Esophagus muscularis mucosa (tissue), 4 donors: ENCODE results near the gene DOCK4. TPM values are rescaled to one million over a fixed set of nuclear protein-coding genes. Genes with fewer than 3 reads are reported as not detected.

ENCODE experiments used
- DNase-seq: peaks from one replicate; pipeline ENCODE4 v3.0.0-alpha.2; 2017; ENCODE audit errors: extremely low spot score
- H3K27ac ChIP-seq, 4 donors: fragments of 200-600 bp; sonication (generic); replicated peaks in 1 of 4; 1 replicate in 3 of 4; 2 replicates in 1 of 4; pipeline ENCODE4 v1.5.1; 2016 to 2019; ENCODE audit warnings: mild to moderate bottlenecking in 1 of 4
- H3K27me3 ChIP-seq, 4 donors: fragments of 200-600 bp; sonication (generic); one replicate each; pipeline versions ENCODE4 v1.5.1 to v1.6.0; 2016 to 2019
- H3K36me3 ChIP-seq, 4 donors: fragments of 200-600 bp; sonication (generic); one replicate each; pipeline ENCODE4 v1.5.1; 2016 to 2019
- H3K4me1 ChIP-seq, 4 donors: fragments of 200-600 bp; sonication (generic); one replicate each; pipeline ENCODE4 v1.5.1; 2016 to 2019
- H3K4me3 ChIP-seq, 4 donors: fragments of 200-600 bp; sonication (generic); 1 replicate in 2 of 4; 2 replicates in 2 of 4; pipeline ENCODE4 v1.5.1; 2016 to 2019; ENCODE audit warnings: mild to moderate bottlenecking in 4 of 4, moderate library complexity in 1 of 4
- H3K9me3 ChIP-seq, 4 donors: fragments of 200-600 bp; sonication (generic); 1 replicate in 3 of 4; 2 replicates in 1 of 4; pipeline ENCODE4 v1.5.1; 2016 to 2019
- EP300 ChIP-seq: sonication (generic); formaldehyde crosslinking; IDR thresholded peaks from one replicate; pipeline ENCODE4 v1.6.1; 2017; ENCODE audit warnings: antibody characterized with exemption
- POLR2A ChIP-seq: fragments of 450-650 bp; IDR thresholded peaks from one replicate; pipeline ENCODE4 v1.6.1; 2017; ENCODE audit warnings: antibody characterized with exemption, moderate library complexity, mild to moderate bottlenecking, low read depth
- POLR2AphosphoS5 ChIP-seq, 2 donors: sonication (generic); formaldehyde crosslinking; IDR thresholded peaks; one replicate each; pipeline ENCODE4 v1.6.1; 2017; ENCODE audit warnings: antibody characterized with exemption in 2 of 2
- WGBS: methylation state at CpG from one replicate; pipeline ENCODE4 v1.1.5; 2018; 5-methylcytosine and 5-hydroxymethylcytosine counted together
- intact Hi-C: fragments of 100-400 bp; cut with DNase I; formaldehyde crosslinking; loops from one replicate; pipeline ENCODE4 v1.15.1; 2023
- total RNA-seq, 4 donors: library from RNA; depleted of rRNA; stranded (reverse); fragments of >200 nt; gene quantifications; one replicate each; pipeline versions ENCODE4 v1.1.0 to v1.2.1, GENCODE V29; 2016
- TF ChIP-seq, protein P1 (sequence below), 3 experiments: fragments of 200-600 bp in 2 of 3; fragments of 450-650 bp in 1 of 3; sonication (generic) in 2 of 3; IDR thresholded peaks; one replicate each; pipeline ENCODE4 v1.5.1; 2017 to 2019; ENCODE audit warnings: antibody characterized with exemption in 3 of 3, mild to moderate bottlenecking in 2 of 3, moderate library complexity in 1 of 3

The DOCK4 gene
- total RNA-seq, 4 donors from 2014 or later: 14.0 to 25.3 (median 18.8) TPM

DNA sequence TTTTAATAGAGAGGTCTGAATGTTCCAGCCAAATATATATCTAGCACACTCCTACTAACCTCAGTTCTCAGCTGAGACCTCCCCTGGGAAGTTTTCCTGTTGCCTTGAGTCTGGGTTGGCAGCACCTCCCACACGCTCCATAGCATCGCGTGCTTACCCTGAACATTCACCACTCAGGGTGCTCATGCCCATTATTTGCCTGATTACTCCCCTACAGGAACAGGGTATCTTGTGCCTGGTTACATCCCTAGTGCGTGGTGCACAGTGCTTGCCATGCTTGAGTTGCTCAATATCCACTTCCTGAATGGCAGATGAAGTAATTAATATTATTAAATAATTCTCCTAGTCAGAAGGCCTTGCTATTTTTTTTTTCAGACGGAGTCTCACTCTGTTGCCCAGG is 374.0 kb downstream of the DOCK4 start:
- Histone ChIP-seq H3K27me3 (no peaks in the 10 kb centered on the region), H3K9me3 (no peaks in the 10 kb centered on the region), H3K4me1 (no peaks in the 10 kb centered on the region), H3K27ac (no peak overlapping the region), H3K4me3 (no peak overlapping the region), H3K36me3 (peaks cover 0 to 11% (median 4%) of the 10 kb centered on the region in 4 donors)
- DNase-seq: no peak
- TF ChIP-seq, protein P1, sequence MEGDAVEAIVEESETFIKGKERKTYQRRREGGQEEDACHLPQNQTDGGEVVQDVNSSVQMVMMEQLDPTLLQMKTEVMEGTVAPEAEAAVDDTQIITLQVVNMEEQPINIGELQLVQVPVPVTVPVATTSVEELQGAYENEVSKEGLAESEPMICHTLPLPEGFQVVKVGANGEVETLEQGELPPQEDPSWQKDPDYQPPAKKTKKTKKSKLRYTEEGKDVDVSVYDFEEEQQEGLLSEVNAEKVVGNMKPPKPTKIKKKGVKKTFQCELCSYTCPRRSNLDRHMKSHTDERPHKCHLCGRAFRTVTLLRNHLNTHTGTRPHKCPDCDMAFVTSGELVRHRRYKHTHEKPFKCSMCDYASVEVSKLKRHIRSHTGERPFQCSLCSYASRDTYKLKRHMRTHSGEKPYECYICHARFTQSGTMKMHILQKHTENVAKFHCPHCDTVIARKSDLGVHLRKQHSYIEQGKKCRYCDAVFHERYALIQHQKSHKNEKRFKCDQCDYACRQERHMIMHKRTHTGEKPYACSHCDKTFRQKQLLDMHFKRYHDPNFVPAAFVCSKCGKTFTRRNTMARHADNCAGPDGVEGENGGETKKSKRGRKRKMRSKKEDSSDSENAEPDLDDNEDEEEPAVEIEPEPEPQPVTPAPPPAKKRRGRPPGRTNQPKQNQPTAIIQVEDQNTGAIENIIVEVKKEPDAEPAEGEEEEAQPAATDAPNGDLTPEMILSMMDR (IDR thresholded peaks at IDR 0.05): no peak
- TF ChIP-seq EP300 (no peak), POLR2A (no peak), POLR2AphosphoS5 (IDR thresholded peaks at IDR 0.05) (no peak)
- intact Hi-C loops: no loop called here
- WGBS: 94% methylated on average over 5 of the region's 5 CpGs

DNA sequence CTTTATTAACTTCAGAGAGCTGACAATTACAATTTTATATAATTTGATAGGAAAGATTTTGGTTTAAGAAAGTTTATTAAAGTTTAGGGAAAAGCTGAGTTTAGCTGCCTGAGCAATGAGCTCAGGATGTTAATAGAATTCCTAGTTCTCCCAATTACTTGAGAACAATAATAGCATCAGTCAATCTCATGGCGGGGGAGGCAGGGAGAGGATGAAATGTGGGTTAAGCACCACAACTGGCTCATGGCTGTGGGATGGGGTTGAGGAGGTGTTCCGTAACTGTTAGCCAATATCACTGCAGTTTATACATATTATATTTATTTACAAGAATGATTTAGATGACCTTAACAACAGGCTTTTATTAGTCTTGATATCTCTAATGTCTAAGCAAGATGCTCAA is 377.0 kb downstream of the DOCK4 start:
- no peak overlapping the region for H3K27ac ChIP-seq
- no peak overlapping the region for H3K4me3 ChIP-seq
- H3K27me3 ChIP-seq: no peaks in the 10 kb centered on the region
- no peaks in the 10 kb centered on the region for H3K9me3 ChIP-seq
- 93% methylated on average over 2 of the region's 2 CpGs for WGBS
- H3K36me3 ChIP-seq: peaks cover 0 to 11% (median 4%) of the 10 kb centered on the region in 4 donors
- intact Hi-C loops: no loop called here
- TF ChIP-seq POLR2AphosphoS5 (IDR thresholded peaks at IDR 0.05) (no peak), POLR2A (no peak), EP300 (no peak)
- TF ChIP-seq, protein P1 (IDR thresholded peaks at IDR 0.05): no peak
- no peaks in the 10 kb centered on the region for H3K4me1 ChIP-seq
- DNase-seq: no peak

DNA sequence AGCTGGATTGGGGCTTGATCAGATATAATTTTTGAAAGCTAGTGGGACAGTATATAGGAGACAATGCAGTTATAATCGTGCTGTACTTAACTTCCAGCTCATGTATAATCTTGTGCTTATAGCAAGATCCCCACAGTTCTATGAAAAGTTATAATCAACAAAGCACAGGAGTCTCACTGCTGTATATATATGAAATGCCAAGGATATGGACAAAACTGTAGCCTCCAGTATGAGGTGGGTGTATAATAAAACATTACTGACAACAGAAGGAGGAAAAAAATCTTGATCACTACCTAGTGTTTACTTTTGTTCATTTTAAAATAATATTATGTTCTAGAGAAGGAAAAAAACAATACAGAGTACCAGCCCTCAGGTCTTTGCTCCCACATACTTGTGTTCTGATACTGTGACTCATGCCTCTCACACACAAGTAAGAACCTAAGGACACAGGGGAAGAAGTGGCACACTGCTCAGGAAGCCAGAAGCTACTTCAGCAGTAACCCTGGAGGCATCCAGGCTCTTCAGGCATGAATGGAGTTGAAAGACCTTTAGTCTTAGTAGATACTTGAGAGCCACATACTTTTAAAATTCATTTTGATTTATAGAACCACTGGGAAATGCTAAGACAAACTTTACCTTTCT is 378.2 kb downstream of the DOCK4 start:
- no peak for DNase-seq
- H3K36me3 ChIP-seq: peaks cover 0 to 11% (median 4%) of the 10 kb centered on the region in 4 donors
- no peaks in the 10 kb centered on the region for H3K27me3 ChIP-seq
- H3K4me1 ChIP-seq: no peaks in the 10 kb centered on the region
- no peaks in the 10 kb centered on the region for H3K9me3 ChIP-seq
- intact Hi-C loops: no loop called here
- WGBS: 86% methylated on average over 1 of the region's 1 CpG
- no peak overlapping the region for H3K27ac ChIP-seq
- no peak overlapping the region for H3K4me3 ChIP-seq
- TF ChIP-seq EP300: no peak
- TF ChIP-seq POLR2A: no peak
- no peak for TF ChIP-seq POLR2AphosphoS5 (IDR thresholded peaks at IDR 0.05)
- TF ChIP-seq, protein P1 (IDR thresholded peaks at IDR 0.05): no peak

DNA sequence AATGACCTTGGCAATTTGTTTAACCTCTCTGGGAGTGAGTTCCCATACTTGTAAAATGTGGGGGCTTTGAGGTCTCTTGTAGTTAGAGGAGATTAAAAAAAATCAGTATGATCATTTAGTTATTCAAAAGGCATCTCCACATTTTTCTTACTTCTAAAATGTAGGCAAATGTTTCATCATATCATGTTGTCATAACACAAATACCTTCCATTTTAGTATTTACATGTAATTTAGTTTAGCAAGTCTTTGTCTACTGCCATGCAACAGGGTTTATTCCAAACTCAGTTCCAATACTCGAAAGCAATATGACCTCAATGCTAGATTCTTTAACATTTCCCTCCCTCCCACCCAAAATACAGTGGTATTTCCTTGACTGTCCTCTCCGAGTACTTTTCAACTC is 381.2 kb downstream of the DOCK4 start:
- H3K4me3 ChIP-seq: no peak overlapping the region
- peaks cover 0 to 26% (median 8%) of the 10 kb centered on the region in 4 donors for H3K36me3 ChIP-seq
- intact Hi-C loops: no loop called here
- WGBS: 98% methylated on average over 2 of the region's 2 CpGs
- no peaks in the 10 kb centered on the region for H3K4me1 ChIP-seq
- no peak overlapping the region for H3K27ac ChIP-seq
- no peaks in the 10 kb centered on the region for H3K9me3 ChIP-seq
- no peak for TF ChIP-seq POLR2A
- TF ChIP-seq, protein P1 (IDR thresholded peaks at IDR 0.05): no peak
- TF ChIP-seq POLR2AphosphoS5 (IDR thresholded peaks at IDR 0.05): no peak
- no peak for TF ChIP-seq EP300
- H3K27me3 ChIP-seq: no peaks in the 10 kb centered on the region
- DNase-seq: no peak

DNA sequence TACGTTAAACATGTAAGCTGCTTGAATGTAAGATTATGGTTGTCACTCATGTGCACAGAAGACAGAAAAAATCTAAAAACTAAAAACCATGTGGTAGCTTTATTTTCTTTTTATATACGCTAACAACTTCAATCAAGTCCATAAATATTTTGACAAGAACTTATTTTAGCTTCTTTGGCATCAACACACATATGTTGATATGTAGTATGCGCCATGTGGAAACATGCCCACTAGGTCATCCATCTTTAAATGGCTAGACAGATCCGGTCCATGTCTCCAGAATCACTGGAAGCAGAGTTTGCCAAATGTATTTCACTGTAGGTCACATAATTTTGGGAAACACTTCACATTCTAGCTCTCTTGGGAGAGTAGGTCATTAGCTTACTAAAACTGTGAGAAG is 382.4 kb downstream of the DOCK4 start:
- Histone ChIP-seq H3K9me3 (no peaks in the 10 kb centered on the region), H3K27me3 (no peaks in the 10 kb centered on the region), H3K4me3 (no peak overlapping the region), H3K4me1 (no peaks in the 10 kb centered on the region), H3K36me3 (peaks cover 0 to 27% (median 7%) of the 10 kb centered on the region in 4 donors), H3K27ac (no peak overlapping the region)
- DNase-seq: no peak
- 91% methylated on average over 4 of the region's 4 CpGs for WGBS
- intact Hi-C loops: no loop called here
- TF ChIP-seq EP300 (no peak), POLR2A (no peak), POLR2AphosphoS5 (IDR thresholded peaks at IDR 0.05) (no peak)
- TF ChIP-seq, protein P1 (IDR thresholded peaks at IDR 0.05): no peak
